T-helper 1 cell treated with Interleukin-12 subunit alpha and Interleukin-12 subunit beta and Interleukin-4 antibody, amounts not matched to agents 30 μg/mL and 1 μg/mL, for 36 hours (primary cell): ENCODE results near the gene CC2D2A.
"Not testable (repeated sequence)": the region's sequence is repeated elsewhere in the genome, so short reads cannot be mapped to it uniquely, and the experiment has no call there.

Experiments used
- H3K27ac Mint-ChIP-seq: one replicate; pipeline ENCODE4 v1.8.0; 2021; ENCODE audit warnings: mild to moderate bottlenecking, mixed read lengths
- H3K27me3 Mint-ChIP-seq: one replicate; pipeline ENCODE4 v1.8.0; 2021; ENCODE audit warnings: low read depth, mixed read lengths
- H3K36me3 Mint-ChIP-seq: one replicate; pipeline ENCODE4 v1.8.0; 2021; ENCODE audit warnings: low read depth, mixed read lengths
- H3K4me1 Mint-ChIP-seq: one replicate; pipeline ENCODE4 v1.8.0; 2021; ENCODE audit warnings: low read depth, mixed read lengths
- H3K4me3 Mint-ChIP-seq: one replicate; pipeline ENCODE4 v1.8.0; 2021; ENCODE audit warnings: mild to moderate bottlenecking, moderate library complexity, mixed read lengths
- H3K9me3 Mint-ChIP-seq: one replicate; pipeline ENCODE4 v1.8.0; 2021; ENCODE audit warnings: mixed read lengths

Gene CC2D2A

GRCh38 chr4:15517681-15518080 lies 48.0 kb downstream of the CC2D2A start:
- not testable (repeated sequence) for H3K4me1 Mint-ChIP-seq, H3K4me3 Mint-ChIP-seq, H3K36me3 Mint-ChIP-seq, H3K27ac Mint-ChIP-seq, H3K27me3 Mint-ChIP-seq
- H3K9me3 Mint-ChIP-seq, result peaks cover 12% of the 10 kb centered on the region

GRCh38 chr4:15521442-15522039 lies 51.9 kb downstream of the CC2D2A start:
- Mint-ChIP-seq H3K4me3 (no peak overlapping the region), H3K4me1 (no peaks in the 10 kb centered on the region), H3K27me3 (no peaks in the 10 kb centered on the region), H3K27ac (no peak overlapping the region), H3K9me3 (peaks cover 12% of the 10 kb centered on the region), H3K36me3 (no peaks in the 10 kb centered on the region)

GRCh38 chr4:15525080-15525479 lies 55.4 kb downstream of the CC2D2A start:
- H3K4me1 Mint-ChIP-seq, result no peaks in the 10 kb centered on the region
- no peak overlapping the region for H3K27ac Mint-ChIP-seq
- no peaks in the 10 kb centered on the region for H3K9me3 Mint-ChIP-seq

GRCh38 chr4:15526924-15527592 lies 57.4 kb downstream of the CC2D2A start:
- Mint-ChIP-seq H3K9me3 (no peaks in the 10 kb centered on the region), H3K4me1 (no peaks in the 10 kb centered on the region), H3K27ac (no peak overlapping the region), H3K27me3 (no peaks in the 10 kb centered on the region), H3K36me3 (no peaks in the 10 kb centered on the region), H3K4me3 (no peak overlapping the region)

More at GRCh38 chr4:15525080-15525479, 55.4 kb downstream of the CC2D2A start:
- Mint-ChIP-seq H3K36me3 (no peaks in the 10 kb centered on the region), H3K27me3 (no peaks in the 10 kb centered on the region), H3K4me3 (no peak overlapping the region)

GRCh38 chr4:15531792-15532191 lies 62.1 kb downstream of the CC2D2A start:
- Mint-ChIP-seq H3K4me3 (no peak overlapping the region), H3K27me3 (no peaks in the 10 kb centered on the region), H3K9me3 (no peaks in the 10 kb centered on the region), H3K36me3 (no peaks in the 10 kb centered on the region), H3K27ac (no peak overlapping the region), H3K4me1 (no peaks in the 10 kb centered on the region)

- H3K9me3 Mint-ChIP-seq, result no peaks in the 10 kb centered on the region
- no peak overlapping the region for H3K27ac Mint-ChIP-seq
- H3K4me3 Mint-ChIP-seq, result no peak overlapping the region
- H3K4me1 Mint-ChIP-seq, result no peaks in the 10 kb centered on the region
- no peaks in the 10 kb centered on the region for H3K36me3 Mint-ChIP-seq
- H3K27me3 Mint-ChIP-seq, result no peaks in the 10 kb centered on the region
Observed at GRCh38 chr4:15533817-15534216, 64.1 kb downstream of the CC2D2A start.

- no peaks in the 10 kb centered on the region for H3K4me1 Mint-ChIP-seq
- H3K36me3 Mint-ChIP-seq, result no peaks in the 10 kb centered on the region
- H3K27me3 Mint-ChIP-seq, result no peaks in the 10 kb centered on the region
- H3K4me3 Mint-ChIP-seq, result no peak overlapping the region
- H3K9me3 Mint-ChIP-seq, result no peaks in the 10 kb centered on the region
- no peak overlapping the region for H3K27ac Mint-ChIP-seq
Observed at GRCh38 chr4:15535599-15535998, 65.9 kb downstream of the CC2D2A start.

GRCh38 chr4:15536552-15537499 lies 67.1 kb downstream of the CC2D2A start:
- Mint-ChIP-seq H3K4me3 (no peak overlapping the region), H3K4me1 (no peaks in the 10 kb centered on the region)

GRCh38 chr4:15541941-15542340 lies 72.3 kb downstream of the CC2D2A start:
- peaks cover 5% of the 10 kb centered on the region for H3K36me3 Mint-ChIP-seq
- peaks cover 6% of the 10 kb centered on the region for H3K4me1 Mint-ChIP-seq
- no peaks in the 10 kb centered on the region for H3K27me3 Mint-ChIP-seq
- H3K4me3 Mint-ChIP-seq, result no peak overlapping the region
- no peaks in the 10 kb centered on the region for H3K9me3 Mint-ChIP-seq
- no peak overlapping the region for H3K27ac Mint-ChIP-seq

More at GRCh38 chr4:15536552-15537499, 67.1 kb downstream of the CC2D2A start:
- no peak overlapping the region for H3K27ac Mint-ChIP-seq
- no peaks in the 10 kb centered on the region for H3K9me3 Mint-ChIP-seq
- H3K27me3 Mint-ChIP-seq, result no peaks in the 10 kb centered on the region
- no peaks in the 10 kb centered on the region for H3K36me3 Mint-ChIP-seq

- Mint-ChIP-seq H3K36me3 (peaks cover 7% of the 10 kb centered on the region), H3K9me3 (no peaks in the 10 kb centered on the region), H3K27ac (no peak overlapping the region), H3K4me1 (peaks cover 9% of the 10 kb centered on the region), H3K4me3 (no peak overlapping the region), H3K27me3 (no peaks in the 10 kb centered on the region)
Observed at GRCh38 chr4:15542760-15543159, 73.1 kb downstream of the CC2D2A start.

- no peaks in the 10 kb centered on the region for H3K27me3 Mint-ChIP-seq
- peaks cover 9% of the 10 kb centered on the region for H3K4me1 Mint-ChIP-seq
- H3K4me3 Mint-ChIP-seq, result no peak overlapping the region
- peaks cover 7% of the 10 kb centered on the region for H3K36me3 Mint-ChIP-seq
- H3K9me3 Mint-ChIP-seq, result no peaks in the 10 kb centered on the region
- no peak overlapping the region for H3K27ac Mint-ChIP-seq
Observed at GRCh38 chr4:15543537-15544247, 74.0 kb downstream of the CC2D2A start.

- H3K36me3 Mint-ChIP-seq, result peaks cover 7% of the 10 kb centered on the region
- no peak overlapping the region for H3K4me3 Mint-ChIP-seq
- no peaks in the 10 kb centered on the region for H3K9me3 Mint-ChIP-seq
- H3K27ac Mint-ChIP-seq, result no peak overlapping the region
- no peaks in the 10 kb centered on the region for H3K27me3 Mint-ChIP-seq
- peaks cover 9% of the 10 kb centered on the region for H3K4me1 Mint-ChIP-seq
Observed at GRCh38 chr4:15544248-15544729, 74.6 kb downstream of the CC2D2A start.

- Mint-ChIP-seq H3K36me3 (peaks cover 7% of the 10 kb centered on the region), H3K27me3 (no peaks in the 10 kb centered on the region), H3K9me3 (no peaks in the 10 kb centered on the region)
Observed at GRCh38 chr4:15545371-15545770, 75.7 kb downstream of the CC2D2A start.

GRCh38 chr4:15547392-15547791 lies 77.7 kb downstream of the CC2D2A start:
- H3K36me3 Mint-ChIP-seq, result peaks cover 7% of the 10 kb centered on the region
- no peaks in the 10 kb centered on the region for H3K27me3 Mint-ChIP-seq
- H3K9me3 Mint-ChIP-seq, result no peaks in the 10 kb centered on the region
- H3K4me3 Mint-ChIP-seq, result peak overlapping the region; percentile 32
- peaks cover 9% of the 10 kb centered on the region for H3K4me1 Mint-ChIP-seq
- H3K27ac Mint-ChIP-seq, result peak overlapping the region; percentile 27

More at GRCh38 chr4:15545371-15545770, 75.7 kb downstream of the CC2D2A start:
- H3K27ac Mint-ChIP-seq, result no peak overlapping the region
- H3K4me3 Mint-ChIP-seq, result no peak overlapping the region
- peaks cover 9% of the 10 kb centered on the region for H3K4me1 Mint-ChIP-seq
